Ishikawa (cell line): ENCODE results near the gene CLRN2.

Source experiments
- CEBPB ChIP-seq: IDR thresholded peaks from 2 replicates; pipeline ENCODE4 v1.6.1; 2012
- CREB1 ChIP-seq: IDR thresholded peaks from 2 replicates; pipeline ENCODE4 v1.6.1; 2012; ENCODE audit warnings: low read depth
- EGR1 ChIP-seq: IDR thresholded peaks from 2 replicates; pipeline ENCODE4 v1.6.1; 2012
- EP300 ChIP-seq: IDR thresholded peaks from 2 replicates; pipeline ENCODE4 v1.6.1; 2012; ENCODE audit warnings: borderline replicate concordance
- FOXM1 ChIP-seq: IDR thresholded peaks from 2 replicates; pipeline ENCODE4 v1.6.1; 2012; ENCODE audit warnings: low read depth, borderline replicate concordance
- MAX ChIP-seq: IDR thresholded peaks from 2 replicates; pipeline ENCODE4 v1.6.1; 2012
- NFIC ChIP-seq: IDR thresholded peaks from 2 replicates; pipeline ENCODE4 v1.6.1; 2012
- RAD21 ChIP-seq: IDR thresholded peaks from 2 replicates; pipeline ENCODE4 v1.6.1; 2012; ENCODE audit warnings: low read depth
- TAF1 ChIP-seq: IDR thresholded peaks from 2 replicates; pipeline ENCODE4 v1.6.1; 2012; ENCODE audit warnings: low read depth, mild to moderate bottlenecking
- TCF12 ChIP-seq: IDR thresholded peaks from 2 replicates; pipeline ENCODE4 v1.6.1; 2012; ENCODE audit warnings: low read depth
- TEAD4 ChIP-seq: IDR thresholded peaks from 2 replicates; pipeline ENCODE4 v1.6.1; 2012
- USF1 ChIP-seq: IDR thresholded peaks from 2 replicates; pipeline ENCODE4 v1.6.1; 2012
- YY1 ChIP-seq: IDR thresholded peaks from 2 replicates; pipeline ENCODE4 v1.6.1; 2012; ENCODE audit warnings: low read depth
- ZBTB7A ChIP-seq: IDR thresholded peaks from 2 replicates; pipeline ENCODE4 v1.6.1; 2012; ENCODE audit warnings: low read depth
- TF ChIP-seq, protein P1 (sequence below): IDR thresholded peaks from 2 replicates; pipeline ENCODE4 v1.6.1; 2012; ENCODE audit warnings: low read depth, mild to moderate bottlenecking

Gene CLRN2

DNA sequence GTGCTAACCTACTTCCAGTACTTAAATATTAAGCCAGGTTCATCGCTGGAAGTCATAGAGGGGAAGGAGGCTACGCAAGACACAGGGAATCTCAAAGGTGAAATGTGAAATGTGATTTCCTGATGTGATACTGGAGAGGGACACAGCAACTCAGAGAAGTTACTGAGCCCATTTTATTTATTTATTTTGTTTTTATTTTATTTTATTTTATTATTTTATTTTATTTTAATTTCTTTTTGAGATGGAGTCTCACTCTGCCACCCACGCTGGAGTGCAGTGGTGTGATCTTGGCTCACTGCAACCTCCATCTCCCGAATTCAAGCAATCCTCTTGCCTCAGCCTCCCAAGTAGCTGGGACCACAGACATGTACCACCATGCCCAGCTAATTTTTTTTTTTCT is 19.7 kb downstream of the CLRN2 start:
- no peak for TF ChIP-seq CREB1
- TF ChIP-seq, protein P1, sequence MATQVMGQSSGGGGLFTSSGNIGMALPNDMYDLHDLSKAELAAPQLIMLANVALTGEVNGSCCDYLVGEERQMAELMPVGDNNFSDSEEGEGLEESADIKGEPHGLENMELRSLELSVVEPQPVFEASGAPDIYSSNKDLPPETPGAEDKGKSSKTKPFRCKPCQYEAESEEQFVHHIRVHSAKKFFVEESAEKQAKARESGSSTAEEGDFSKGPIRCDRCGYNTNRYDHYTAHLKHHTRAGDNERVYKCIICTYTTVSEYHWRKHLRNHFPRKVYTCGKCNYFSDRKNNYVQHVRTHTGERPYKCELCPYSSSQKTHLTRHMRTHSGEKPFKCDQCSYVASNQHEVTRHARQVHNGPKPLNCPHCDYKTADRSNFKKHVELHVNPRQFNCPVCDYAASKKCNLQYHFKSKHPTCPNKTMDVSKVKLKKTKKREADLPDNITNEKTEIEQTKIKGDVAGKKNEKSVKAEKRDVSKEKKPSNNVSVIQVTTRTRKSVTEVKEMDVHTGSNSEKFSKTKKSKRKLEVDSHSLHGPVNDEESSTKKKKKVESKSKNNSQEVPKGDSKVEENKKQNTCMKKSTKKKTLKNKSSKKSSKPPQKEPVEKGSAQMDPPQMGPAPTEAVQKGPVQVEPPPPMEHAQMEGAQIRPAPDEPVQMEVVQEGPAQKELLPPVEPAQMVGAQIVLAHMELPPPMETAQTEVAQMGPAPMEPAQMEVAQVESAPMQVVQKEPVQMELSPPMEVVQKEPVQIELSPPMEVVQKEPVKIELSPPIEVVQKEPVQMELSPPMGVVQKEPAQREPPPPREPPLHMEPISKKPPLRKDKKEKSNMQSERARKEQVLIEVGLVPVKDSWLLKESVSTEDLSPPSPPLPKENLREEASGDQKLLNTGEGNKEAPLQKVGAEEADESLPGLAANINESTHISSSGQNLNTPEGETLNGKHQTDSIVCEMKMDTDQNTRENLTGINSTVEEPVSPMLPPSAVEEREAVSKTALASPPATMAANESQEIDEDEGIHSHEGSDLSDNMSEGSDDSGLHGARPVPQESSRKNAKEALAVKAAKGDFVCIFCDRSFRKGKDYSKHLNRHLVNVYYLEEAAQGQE: no peak
- no peak for TF ChIP-seq NFIC
- no peak for TF ChIP-seq EGR1
- TF ChIP-seq TAF1: no peak
- TF ChIP-seq USF1: no peak
- no peak for TF ChIP-seq RAD21
- TF ChIP-seq TCF12: no peak
- TF ChIP-seq YY1: no peak
- no peak for TF ChIP-seq MAX
- TF ChIP-seq TEAD4: no peak
- no peak for TF ChIP-seq FOXM1
- TF ChIP-seq EP300: no peak
- no peak for TF ChIP-seq CEBPB
- no peak for TF ChIP-seq ZBTB7A

DNA sequence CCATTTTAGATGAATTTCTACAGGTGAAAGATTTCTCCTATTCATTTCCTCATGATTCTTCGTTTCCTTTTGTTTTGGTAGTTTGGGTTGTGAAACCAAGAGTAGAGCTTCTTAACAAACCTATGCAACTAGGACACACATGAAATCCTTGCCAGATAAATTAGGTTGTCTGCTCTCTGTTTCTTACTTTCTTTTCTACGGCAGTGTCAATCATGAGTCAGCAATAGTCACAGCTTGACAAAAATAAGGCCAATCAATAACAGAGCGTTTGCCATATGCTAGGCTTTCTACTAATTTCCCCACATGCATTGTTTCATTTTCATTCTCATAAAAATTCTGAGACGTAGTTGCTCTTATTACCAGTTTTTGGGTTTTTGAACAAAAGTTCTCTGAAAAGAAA is 20.3 kb downstream of the CLRN2 start:
- TF ChIP-seq CREB1 (no peak), USF1 (no peak), TEAD4 (no peak), YY1 (no peak), EP300 (no peak), RAD21 (no peak), TCF12 (no peak), EGR1 (no peak), CEBPB (no peak), TAF1 (no peak), FOXM1 (no peak)

DNA sequence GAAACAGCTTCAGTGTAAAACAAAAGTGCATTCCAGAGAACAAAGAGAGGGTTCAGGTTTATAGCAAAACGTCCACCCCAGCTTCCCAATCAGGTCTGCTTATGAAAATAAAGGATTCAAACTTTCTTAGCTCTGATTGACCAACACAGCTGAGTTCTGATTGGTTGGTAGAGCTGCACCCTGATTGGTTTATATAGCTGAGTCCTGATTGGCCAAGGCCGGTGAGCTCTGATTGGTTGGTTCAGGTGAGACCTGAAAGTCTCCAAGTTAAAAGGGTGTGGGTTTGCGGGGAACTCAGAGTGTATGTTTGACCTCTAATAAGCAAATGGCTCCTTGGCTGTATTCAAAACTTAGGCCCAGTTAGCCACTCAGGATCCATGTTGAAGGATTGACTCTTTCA is 20.9 kb downstream of the CLRN2 start:
- TF ChIP-seq ZBTB7A (no peak), TCF12 (no peak), TAF1 (no peak), EGR1 (no peak), TEAD4 (no peak), USF1 (no peak), MAX (no peak), FOXM1 (no peak), CREB1 (no peak), YY1 (no peak), CEBPB (no peak), NFIC (no peak), RAD21 (no peak), EP300 (no peak)
- TF ChIP-seq, protein P1: no peak

- TF ChIP-seq EP300 (no peak), MAX (no peak), TEAD4 (no peak), CEBPB (no peak), CREB1 (no peak), ZBTB7A (no peak), FOXM1 (no peak), TAF1 (no peak), EGR1 (no peak), NFIC (no peak), RAD21 (no peak)
These were observed 29.2 kb downstream of the CLRN2 start for GRCh38 chr4:17544205-17544604.

DNA sequence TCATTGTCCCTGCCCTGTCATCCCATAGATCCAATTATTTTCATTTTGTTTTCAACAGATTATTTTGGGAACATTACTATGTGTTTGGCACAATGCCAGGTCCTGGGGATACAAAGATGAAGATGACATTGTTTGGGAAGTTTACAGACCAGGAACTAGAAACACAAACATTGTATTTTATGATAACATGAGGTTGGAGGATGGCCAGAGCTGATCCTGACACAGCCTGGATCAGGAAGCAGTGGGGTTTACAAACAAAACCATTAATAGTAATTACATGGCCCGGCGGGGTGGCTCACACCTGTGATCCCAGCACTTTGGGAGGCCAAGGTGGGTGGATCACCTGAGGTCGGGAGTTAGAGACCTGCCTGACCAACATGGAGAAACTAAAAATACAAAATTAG is 29.9 kb downstream of the CLRN2 start:
- TF ChIP-seq RAD21 (no peak), FOXM1 (no peak), USF1 (no peak), EP300 (no peak), TEAD4 (no peak), NFIC (peak; percentile 60; the same call in 1 of the 2 replicates), TAF1 (no peak)
